Small intestine (tissue), 7 donors: Measurements from ENCODE around the gene ZNF549. TPM values are rescaled to one million over a fixed set of nuclear protein-coding genes. Genes with fewer than 3 reads are reported as not detected.

ENCODE experiments used
- DNase-seq, 2 donors: peaks; one replicate each; pipeline versions ENCODE4 v3.0.0 to v3.0.0-alpha.2; 2013
- FAIRE-seq: peaks from 2 replicates; lab custom pipeline; 2012; peaks lifted over from hg19 to GRCh38; lab: Jason Lieb, UNC
- H3K27ac ChIP-seq, 3 donors: one replicate each; pipeline ENCODE4 v1.5.1; 2013; ENCODE audit warnings: low read length in 2 of 3, mild to moderate bottlenecking in 2 of 3, control low read depth in 1 of 3, inconsistent platforms in 1 of 3, low read depth in 1 of 3, moderate library complexity in 1 of 3
- H3K27me3 ChIP-seq, 3 donors: one replicate each; pipeline ENCODE4 v1.6.1; 2013; ENCODE audit warnings: low read length in 3 of 3, inconsistent platforms in 1 of 3; ENCODE audit not compliant: control insufficient read depth in 3 of 3, insufficient read depth in 3 of 3
- H3K36me3 ChIP-seq, 3 donors: one replicate each; pipeline ENCODE4 v1.6.1; 2013; ENCODE audit warnings: low read length in 3 of 3, inconsistent platforms in 1 of 3, low read depth in 1 of 3, mild to moderate bottlenecking in 1 of 3, moderate library complexity in 1 of 3; ENCODE audit not compliant: control insufficient read depth in 3 of 3, insufficient read depth in 2 of 3
- H3K4me1 ChIP-seq, 3 donors: one replicate each; pipeline ENCODE4 v1.6.1; 2013; ENCODE audit warnings: low read length in 2 of 3, inconsistent platforms in 1 of 3, low read depth in 1 of 3, mild to moderate bottlenecking in 1 of 3, moderate library complexity in 1 of 3; ENCODE audit not compliant: control insufficient read depth in 3 of 3, insufficient read depth in 2 of 3
- H3K4me3 ChIP-seq, 3 donors: one replicate each; pipeline ENCODE4 v1.5.1; 2013; ENCODE audit warnings: low read length in 3 of 3, control low read depth in 1 of 3, inconsistent platforms in 1 of 3, low read depth in 1 of 3, mild to moderate bottlenecking in 1 of 3, moderate library complexity in 1 of 3
- H3K9me3 ChIP-seq, 2 donors: one replicate each; pipeline ENCODE4 v1.6.1; 2013; ENCODE audit warnings: low read depth in 1 of 2, low read length in 1 of 2; ENCODE audit not compliant: control insufficient read depth in 2 of 2, insufficient read depth in 1 of 2
- WGBS, 3 donors: extraction: QIAGEN DNeasy Blood & Tissue Kit; methylation state at CpG; one replicate each; pipeline ENCODE4 v1.1.7; 2013; 5-methylcytosine and 5-hydroxymethylcytosine counted together
- polyA plus RNA-seq, 4 donors: library from polyadenylated mRNA; stranded (reverse) in 3 of 4; unstranded in 1 of 4; fragments of 200-250 nt in 3 of 4; fragments of 120-200 nt in 1 of 4; gene quantifications; one replicate each; pipeline versions ENCODE4 v1.2.1 to v1.2.3, GENCODE V29; 2013
- donor health status: healthy with polysubstance abuse.
- donor health status: control.
- donor health status: control.
- donor health status: Bipolar disorder and iron deficiency.
- donor health status: healthy.

The ZNF549 gene
- polyA plus RNA-seq, 4 donors = 0.89 to 11.5 (median 1.7) TPM

DNA sequence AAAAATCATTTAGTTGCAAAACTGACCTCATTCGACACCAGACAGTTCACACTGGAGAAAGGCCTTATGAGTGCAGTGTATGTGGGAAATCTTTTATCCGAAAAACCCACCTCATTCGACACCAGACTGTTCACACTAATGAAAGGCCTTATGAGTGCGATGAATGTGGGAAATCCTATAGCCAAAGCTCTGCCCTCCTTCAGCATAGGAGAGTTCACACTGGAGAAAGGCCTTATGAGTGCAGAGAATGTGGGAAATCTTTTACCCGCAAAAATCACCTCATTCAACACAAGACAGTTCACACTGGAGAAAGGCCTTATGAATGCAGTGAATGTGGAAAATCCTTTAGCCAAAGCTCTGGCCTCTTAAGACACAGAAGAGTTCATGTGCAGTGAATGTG, 79.8 kb downstream of the ZNF549 start:
- no peak overlapping the region for H3K4me3 ChIP-seq
- no peaks in the 10 kb centered on the region for H3K4me1 ChIP-seq
- 96 to 98% (median 98%) methylated on average over 5 of the region's 5 CpGs for WGBS, 3 donors
- peaks cover 11 to 22% (median 19%) of the 10 kb centered on the region in 3 donors for H3K36me3 ChIP-seq
- DNase-seq = no peak
- FAIRE-seq = no peak
- H3K27me3 ChIP-seq = no peaks in the 10 kb centered on the region
- peaks cover 3 to 61% of the 10 kb centered on the region in 2 donors for H3K9me3 ChIP-seq
- H3K27ac ChIP-seq = no peak overlapping the region

Other genes starting within 250 kb of the ZNF549 start
- 1 to 10 TPM in 2 of 4 donors, under 1 TPM in 2; 0.27 to 2.9 (median 1.5) TPM for gene ZNF460, start 246.9 kb upstream of the ZNF549 start, polyA plus RNA-seq
- 1 to 10 TPM in 2 of 4 donors, under 1 TPM in 2; 0.45 to 7.1 (median 0.91) TPM for gene ZNF543, start 206.9 kb upstream of the ZNF549 start, polyA plus RNA-seq
- gene ZNF304, start 176.1 kb upstream of the ZNF549 start, polyA plus RNA-seq = 10 to 100 TPM in 1 of 4 donors, 1 to 10 TPM in 2, under 1 TPM in 1; 0.89 to 10.3 (median 1.9) TPM
- 10 to 100 TPM in 3 of 4 donors, 1 to 10 TPM in 1; 9.2 to 17.9 (median 14.1) TPM for gene TRAPPC2B, start 163.8 kb upstream of the ZNF549 start, polyA plus RNA-seq
- 1 to 10 TPM in 2 of 4 donors, under 1 TPM in 2; 0.27 to 4.5 (median 0.88) TPM for gene ZNF547, start 163.8 kb upstream of the ZNF549 start, polyA plus RNA-seq
- gene ZNF548, start 137.5 kb upstream of the ZNF549 start, polyA plus RNA-seq = 10 to 100 TPM in 1 of 4 donors, 1 to 10 TPM in 3; 2.2 to 25.2 (median 4.3) TPM
- gene ZNF17, start 116.2 kb upstream of the ZNF549 start, polyA plus RNA-seq = 1 to 10 TPM; 1.9 to 8.8 (median 2.9) TPM
- 10 to 100 TPM in 2 of 4 donors, 1 to 10 TPM in 2; 7.6 to 17.2 (median 11.3) TPM for gene ZNF749, start 92.0 kb upstream of the ZNF549 start, polyA plus RNA-seq
- 1 to 10 TPM in 1 of 4 donors, under 1 TPM in 1, not detected in 2; 0.37 to 2.6 TPM for gene VN1R1, start 70.2 kb upstream of the ZNF549 start, polyA plus RNA-seq
- 10 to 100 TPM in 1 of 4 donors, 1 to 10 TPM in 2, under 1 TPM in 1; 0.27 to 13.2 (median 2.2) TPM for gene ZNF772, start 49.8 kb upstream of the ZNF549 start, polyA plus RNA-seq
- gene ZNF419, start 39.6 kb upstream of the ZNF549 start, polyA plus RNA-seq = 10 to 100 TPM in 1 of 4 donors, 1 to 10 TPM in 3; 1.6 to 12.9 (median 2.9) TPM
- 10 to 100 TPM in 1 of 4 donors, 1 to 10 TPM in 3; 1.3 to 10.9 (median 2.4) TPM for gene ZNF773, start 27.4 kb upstream of the ZNF549 start, polyA plus RNA-seq
- 10 to 100 TPM in 1 of 4 donors, 1 to 10 TPM in 3; 1.1 to 17.1 (median 1.8) TPM for gene ZNF550, start 32.5 kb downstream of the ZNF549 start, polyA plus RNA-seq
- 1 to 10 TPM in 3 of 4 donors, under 1 TPM in 1; 0.89 to 6.4 (median 2.4) TPM for gene ZNF416, start 51.6 kb downstream of the ZNF549 start, polyA plus RNA-seq
- gene ZIK1, start 56.8 kb downstream of the ZNF549 start, polyA plus RNA-seq = 1 to 10 TPM in 3 of 4 donors, not detected in 1; 1.6 to 8.0 (median 2.1) TPM
- gene ZNF530, start 72.5 kb downstream of the ZNF549 start, polyA plus RNA-seq = 1 to 10 TPM in 3 of 4 donors, under 1 TPM in 1; 0.89 to 6.2 (median 3.2) TPM
- gene ZNF134, start 86.9 kb downstream of the ZNF549 start, polyA plus RNA-seq = 10 to 100 TPM in 1 of 4 donors, 1 to 10 TPM in 3; 1.9 to 16.8 (median 4.3) TPM
- 10 to 100 TPM in 2 of 4 donors, 1 to 10 TPM in 2; 4.3 to 20.0 (median 9.7) TPM for gene ZNF211, start 105.8 kb downstream of the ZNF549 start, polyA plus RNA-seq
- gene ZSCAN4, start 141.6 kb downstream of the ZNF549 start, polyA plus RNA-seq = under 1 TPM in 2 of 4 donors, not detected in 2; 0.06 TPM
- gene ZNF551, start 154.6 kb downstream of the ZNF549 start, polyA plus RNA-seq = 10 to 100 TPM in 1 of 4 donors, 1 to 10 TPM in 3; 1.1 to 11.3 (median 2.1) TPM
- 10 to 100 TPM in 1 of 4 donors, 1 to 10 TPM in 1, under 1 TPM in 1, not detected in 1; 0.27 to 16.7 (median 1.4) TPM for gene ZNF154, start 181.8 kb downstream of the ZNF549 start, polyA plus RNA-seq
- gene ZNF671, start 200.3 kb downstream of the ZNF549 start, polyA plus RNA-seq = 10 to 100 TPM in 1 of 4 donors, 1 to 10 TPM in 3; 1.6 to 13.0 (median 2.8) TPM
- gene ZNF776, start 219.5 kb downstream of the ZNF549 start, polyA plus RNA-seq = 10 to 100 TPM in 1 of 4 donors, 1 to 10 TPM in 3; 3.1 to 22.1 (median 4.8) TPM
- 10 to 100 TPM in 1 of 4 donors, 1 to 10 TPM in 3; 6.2 to 20.4 (median 8.0) TPM for gene ZNF586, start 242.3 kb downstream of the ZNF549 start, polyA plus RNA-seq